Nephron progenitor cell (in vitro differentiated cells): ENCODE measurements around the gene ITGB6.

ENCODE experiments used
- DNase-seq: peaks from one replicate; pipeline ENCODE4 v3.0.0; 2021
- H3K27ac Mint-ChIP-seq: 2 replicates; pipeline ENCODE4 v1.8.0; 2021; ENCODE audit warnings: mild to moderate bottlenecking, moderate library complexity, mixed read lengths
- H3K27me3 Mint-ChIP-seq: 2 replicates; pipeline ENCODE4 v1.8.0; 2021; ENCODE audit warnings: mild to moderate bottlenecking, low read depth, mixed read lengths; ENCODE audit not compliant: poor library complexity
- H3K36me3 Mint-ChIP-seq: 2 replicates; pipeline ENCODE4 v1.8.0; 2021; ENCODE audit warnings: low read depth, mixed read lengths
- H3K4me1 Mint-ChIP-seq: 2 replicates; pipeline ENCODE4 v1.8.0; 2021; ENCODE audit warnings: mixed read lengths
- H3K4me3 Mint-ChIP-seq: 2 replicates; pipeline ENCODE4 v1.8.0; 2021; ENCODE audit warnings: mild to moderate bottlenecking, moderate library complexity, mixed read lengths
- H3K9me3 Mint-ChIP-seq: 2 replicates; pipeline ENCODE4 v1.8.0; 2021; ENCODE audit warnings: mild to moderate bottlenecking, moderate library complexity, mixed read lengths
- CTCF ChIP-seq: fragments of 200-600 bp; sonication (generic); IDR thresholded peaks from 2 replicates; pipeline ENCODE4 v1.5.0; 2021; ENCODE audit warnings: antibody characterized with exemption

The ITGB6 gene

GRCh38 chr2:160208655-160209515 lies 8.8 kb upstream of the ITGB6 start:
- DNase-seq = no peak
- H3K27me3 Mint-ChIP-seq = peaks cover 4% of the 10 kb centered on the region
- no peak overlapping the region for H3K4me3 Mint-ChIP-seq
- no peaks in the 10 kb centered on the region for H3K36me3 Mint-ChIP-seq
- no peak for TF ChIP-seq CTCF
- H3K27ac Mint-ChIP-seq = peak overlapping the region; percentile 0
- peaks cover 38% of the 10 kb centered on the region for H3K4me1 Mint-ChIP-seq
- peaks cover 5% of the 10 kb centered on the region for H3K9me3 Mint-ChIP-seq

DNA sequence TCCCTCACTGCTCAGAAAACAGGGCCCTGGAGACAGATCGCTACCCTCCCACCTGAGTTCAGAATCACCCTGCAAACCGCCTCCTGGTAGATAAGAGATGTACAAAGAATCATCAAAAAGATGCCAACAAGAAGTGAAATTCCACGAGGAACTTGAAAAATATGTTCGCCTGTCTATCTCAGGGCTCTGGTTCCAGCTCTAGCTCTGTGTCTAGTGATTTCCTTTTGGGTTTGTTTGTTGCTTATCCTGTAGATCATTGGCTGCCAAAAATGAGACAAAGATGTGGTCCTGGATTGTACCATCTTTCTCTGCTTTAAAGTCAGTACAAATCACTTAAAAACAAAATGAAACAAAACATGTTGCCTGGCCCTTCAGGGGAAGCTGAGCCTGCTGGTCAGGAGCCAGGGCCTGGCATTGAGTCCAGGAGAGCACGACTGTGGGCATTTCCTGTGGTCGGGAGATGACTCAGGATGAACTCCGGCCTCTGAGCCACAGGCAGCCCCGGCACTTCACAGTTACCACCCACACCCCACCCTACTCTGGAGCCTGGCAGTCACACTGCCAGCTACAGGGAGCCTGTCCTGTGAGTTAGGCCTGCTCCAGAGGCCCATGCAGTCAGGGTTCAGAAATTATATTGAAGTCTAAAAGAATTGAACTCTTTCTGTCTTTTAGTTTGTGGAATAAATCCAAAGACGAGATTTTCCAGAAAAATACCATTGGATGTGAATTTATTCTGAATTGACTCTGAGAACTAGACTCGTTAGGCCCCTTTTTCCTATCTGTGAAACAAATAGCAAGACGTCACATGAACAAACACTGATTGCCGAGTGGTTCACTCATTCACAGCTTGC lies 8.0 kb upstream of the ITGB6 start:
- H3K27ac Mint-ChIP-seq = peak overlapping the region; percentile 92
- H3K9me3 Mint-ChIP-seq = peaks cover 11% of the 10 kb centered on the region
- no peak for DNase-seq
- peaks cover 36% of the 10 kb centered on the region for H3K4me1 Mint-ChIP-seq
- H3K36me3 Mint-ChIP-seq = peaks cover 4% of the 10 kb centered on the region
- H3K27me3 Mint-ChIP-seq = peaks cover 4% of the 10 kb centered on the region
- H3K4me3 Mint-ChIP-seq = no peak overlapping the region
- no peak for TF ChIP-seq CTCF

DNA sequence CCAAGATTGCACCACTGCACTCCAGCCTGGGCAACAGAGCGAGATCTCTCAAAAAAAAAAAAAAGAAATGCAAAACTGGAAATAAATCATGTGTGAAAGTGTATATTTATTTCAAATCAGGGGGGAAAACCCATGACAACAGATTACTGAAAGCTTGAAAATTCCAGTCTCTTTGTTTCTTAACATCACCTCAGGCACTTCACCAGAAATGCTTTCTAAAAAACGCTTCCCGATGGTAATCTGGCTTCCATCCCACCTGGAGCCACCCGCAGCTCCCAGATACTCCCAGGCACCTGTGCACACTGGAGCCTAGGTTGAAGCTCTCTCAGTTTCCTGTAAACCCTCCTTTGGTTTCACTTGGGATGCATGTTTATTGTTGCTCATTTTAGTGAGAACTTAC lies 7.2 kb upstream of the ITGB6 start:
- H3K4me3 Mint-ChIP-seq = no peak overlapping the region
- peaks cover 36% of the 10 kb centered on the region for H3K4me1 Mint-ChIP-seq
- H3K9me3 Mint-ChIP-seq = peaks cover 14% of the 10 kb centered on the region
- no peak for TF ChIP-seq CTCF
- no peak for DNase-seq
- peaks cover 4% of the 10 kb centered on the region for H3K27me3 Mint-ChIP-seq
- no peak overlapping the region for H3K27ac Mint-ChIP-seq
- H3K36me3 Mint-ChIP-seq = peaks cover 4% of the 10 kb centered on the region

DNA sequence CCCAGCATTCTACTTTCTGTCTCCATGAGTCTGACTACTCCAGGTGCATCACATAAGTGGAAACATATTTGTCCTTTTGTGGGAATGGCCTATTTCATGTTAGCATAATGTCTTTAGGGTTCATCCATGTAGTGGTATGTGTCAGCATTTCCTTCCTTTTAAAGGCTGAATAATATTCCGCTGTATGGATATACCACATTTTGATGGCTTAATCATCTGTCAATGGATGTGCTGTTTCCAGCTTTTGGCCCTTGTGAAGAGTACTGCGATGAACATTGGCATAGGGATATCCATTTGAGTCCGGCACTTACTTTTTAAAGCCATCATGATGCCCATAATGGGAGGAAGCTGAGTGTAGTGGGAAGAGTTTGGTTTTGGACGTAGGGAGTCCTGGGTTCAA lies 6.4 kb upstream of the ITGB6 start:
- peaks cover 4% of the 10 kb centered on the region for H3K36me3 Mint-ChIP-seq
- peaks cover 36% of the 10 kb centered on the region for H3K4me1 Mint-ChIP-seq
- no peak overlapping the region for H3K4me3 Mint-ChIP-seq
- TF ChIP-seq CTCF = no peak
- peaks cover 8% of the 10 kb centered on the region for H3K27me3 Mint-ChIP-seq
- H3K27ac Mint-ChIP-seq = no peak overlapping the region
- no peak for DNase-seq
- H3K9me3 Mint-ChIP-seq = peaks cover 21% of the 10 kb centered on the region

DNA sequence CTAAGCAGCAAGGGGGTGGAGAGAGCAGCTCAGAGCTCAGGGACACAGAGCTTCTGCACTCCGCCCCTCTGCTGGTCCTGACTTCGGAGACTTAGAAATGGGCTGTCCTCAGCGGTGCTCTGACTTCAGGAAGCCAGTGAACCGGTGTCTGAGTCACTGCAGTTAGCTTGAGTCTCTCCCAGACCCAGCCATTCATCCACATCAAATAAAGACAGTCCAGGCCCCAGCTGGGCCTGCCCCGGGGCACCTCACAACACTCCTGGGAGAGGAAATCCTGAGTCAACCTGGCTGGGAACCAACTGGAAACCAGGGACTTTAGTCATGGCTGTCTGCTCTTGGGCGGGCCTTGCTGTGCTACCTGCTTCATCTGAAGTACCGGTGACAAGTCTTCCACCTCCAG lies 5.4 kb upstream of the ITGB6 start:
- peaks cover 21% of the 10 kb centered on the region for H3K9me3 Mint-ChIP-seq
- H3K4me1 Mint-ChIP-seq = peaks cover 31% of the 10 kb centered on the region
- H3K27me3 Mint-ChIP-seq = peaks cover 8% of the 10 kb centered on the region
- DNase-seq = no peak
- peaks cover 4% of the 10 kb centered on the region for H3K36me3 Mint-ChIP-seq
- no peak for TF ChIP-seq CTCF
- no peak overlapping the region for H3K4me3 Mint-ChIP-seq
- H3K27ac Mint-ChIP-seq = no peak overlapping the region
